ENCODE data around the gene PLS3.

DNA sequence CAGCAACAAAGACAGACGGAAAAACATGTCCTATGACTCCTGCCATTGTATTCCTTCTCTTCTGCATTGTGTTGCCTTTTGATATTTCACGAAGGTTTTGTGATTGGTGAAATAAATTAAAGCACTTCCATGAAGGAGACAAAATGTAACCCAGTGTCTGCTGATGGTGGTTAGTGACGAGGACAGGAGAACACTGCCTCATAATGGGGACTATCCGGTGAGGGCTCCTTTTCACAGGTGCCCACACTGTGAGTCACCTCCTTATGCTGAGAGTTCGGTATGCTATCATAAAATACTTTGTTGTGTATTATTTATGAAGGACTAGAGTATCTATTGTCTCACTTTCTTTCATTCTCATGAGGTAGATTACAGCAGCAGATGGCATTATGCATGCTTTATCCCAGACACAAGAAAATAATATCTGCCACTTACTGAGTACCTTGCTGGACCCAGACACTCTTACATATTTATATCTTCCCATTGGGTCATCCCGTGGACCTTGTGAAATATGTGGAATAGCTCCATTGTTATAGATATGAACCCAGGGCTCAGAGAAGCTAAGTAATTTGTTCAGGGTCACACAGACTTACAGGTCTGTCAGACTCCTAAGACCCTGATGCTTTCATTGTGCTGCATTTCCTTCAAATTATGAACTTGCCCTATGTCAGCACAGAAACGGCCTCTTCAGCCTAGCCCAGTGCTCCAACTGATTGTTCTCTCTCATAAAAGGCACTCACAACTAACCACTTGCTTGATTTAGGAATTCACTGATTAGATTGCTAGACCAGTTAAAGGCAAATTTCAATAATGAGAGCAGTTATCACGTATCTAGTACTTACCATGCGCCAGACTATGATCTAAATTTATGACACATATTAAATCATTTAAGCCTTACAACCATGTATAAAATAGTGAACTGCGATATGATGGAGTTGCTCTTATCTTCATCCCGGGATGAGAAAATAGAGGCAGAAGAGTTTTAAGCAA lies 31.2 kb downstream of the PLS3 start:
- no peak for TF ChIP-seq POLR2A (IDR thresholded peaks at IDR 0.05)
- TF ChIP-seq, protein P1, sequence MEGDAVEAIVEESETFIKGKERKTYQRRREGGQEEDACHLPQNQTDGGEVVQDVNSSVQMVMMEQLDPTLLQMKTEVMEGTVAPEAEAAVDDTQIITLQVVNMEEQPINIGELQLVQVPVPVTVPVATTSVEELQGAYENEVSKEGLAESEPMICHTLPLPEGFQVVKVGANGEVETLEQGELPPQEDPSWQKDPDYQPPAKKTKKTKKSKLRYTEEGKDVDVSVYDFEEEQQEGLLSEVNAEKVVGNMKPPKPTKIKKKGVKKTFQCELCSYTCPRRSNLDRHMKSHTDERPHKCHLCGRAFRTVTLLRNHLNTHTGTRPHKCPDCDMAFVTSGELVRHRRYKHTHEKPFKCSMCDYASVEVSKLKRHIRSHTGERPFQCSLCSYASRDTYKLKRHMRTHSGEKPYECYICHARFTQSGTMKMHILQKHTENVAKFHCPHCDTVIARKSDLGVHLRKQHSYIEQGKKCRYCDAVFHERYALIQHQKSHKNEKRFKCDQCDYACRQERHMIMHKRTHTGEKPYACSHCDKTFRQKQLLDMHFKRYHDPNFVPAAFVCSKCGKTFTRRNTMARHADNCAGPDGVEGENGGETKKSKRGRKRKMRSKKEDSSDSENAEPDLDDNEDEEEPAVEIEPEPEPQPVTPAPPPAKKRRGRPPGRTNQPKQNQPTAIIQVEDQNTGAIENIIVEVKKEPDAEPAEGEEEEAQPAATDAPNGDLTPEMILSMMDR (IDR thresholded peaks at IDR 0.05) = no peak

All from lower leg skin (tissue), 3 donors.